Esophagus muscularis mucosa (tissue), 4 donors: ENCODE measurements around the gene ADGRA3. TPM values are rescaled to one million over a fixed set of nuclear protein-coding genes. Genes with fewer than 3 reads are reported as not detected.

Experiments
- DNase-seq: peaks from one replicate; pipeline ENCODE4 v3.0.0-alpha.2; 2017; ENCODE audit errors: extremely low spot score
- H3K27ac ChIP-seq, 4 donors: fragments of 200-600 bp; sonication (generic); replicated peaks in 1 of 4; 1 replicate in 3 of 4; 2 replicates in 1 of 4; pipeline ENCODE4 v1.5.1; 2016 to 2019; ENCODE audit warnings: mild to moderate bottlenecking in 1 of 4
- H3K27me3 ChIP-seq, 4 donors: fragments of 200-600 bp; sonication (generic); one replicate each; pipeline versions ENCODE4 v1.5.1 to v1.6.0; 2016 to 2019
- H3K36me3 ChIP-seq, 4 donors: fragments of 200-600 bp; sonication (generic); one replicate each; pipeline ENCODE4 v1.5.1; 2016 to 2019
- H3K4me1 ChIP-seq, 4 donors: fragments of 200-600 bp; sonication (generic); one replicate each; pipeline ENCODE4 v1.5.1; 2016 to 2019
- H3K4me3 ChIP-seq, 4 donors: fragments of 200-600 bp; sonication (generic); 1 replicate in 2 of 4; 2 replicates in 2 of 4; pipeline ENCODE4 v1.5.1; 2016 to 2019; ENCODE audit warnings: mild to moderate bottlenecking in 4 of 4, moderate library complexity in 1 of 4
- H3K9me3 ChIP-seq, 4 donors: fragments of 200-600 bp; sonication (generic); 1 replicate in 3 of 4; 2 replicates in 1 of 4; pipeline ENCODE4 v1.5.1; 2016 to 2019
- EP300 ChIP-seq: sonication (generic); formaldehyde crosslinking; IDR thresholded peaks from one replicate; pipeline ENCODE4 v1.6.1; 2017; ENCODE audit warnings: antibody characterized with exemption
- POLR2A ChIP-seq: fragments of 450-650 bp; IDR thresholded peaks from one replicate; pipeline ENCODE4 v1.6.1; 2017; ENCODE audit warnings: antibody characterized with exemption, moderate library complexity, mild to moderate bottlenecking, low read depth
- POLR2AphosphoS5 ChIP-seq, 2 donors: sonication (generic); formaldehyde crosslinking; IDR thresholded peaks; one replicate each; pipeline ENCODE4 v1.6.1; 2017; ENCODE audit warnings: antibody characterized with exemption in 2 of 2
- WGBS: methylation state at CpG from one replicate; pipeline ENCODE4 v1.1.5; 2018; 5-methylcytosine and 5-hydroxymethylcytosine counted together
- intact Hi-C: fragments of 100-400 bp; cut with DNase I; formaldehyde crosslinking; loops from one replicate; pipeline ENCODE4 v1.15.1; 2023
- total RNA-seq, 4 donors: library from RNA; depleted of rRNA; stranded (reverse); fragments of >200 nt; gene quantifications; one replicate each; pipeline versions ENCODE4 v1.1.0 to v1.2.1, GENCODE V29; 2016
- TF ChIP-seq, protein P1 (sequence below), 3 experiments: fragments of 200-600 bp in 2 of 3; fragments of 450-650 bp in 1 of 3; sonication (generic) in 2 of 3; IDR thresholded peaks; one replicate each; pipeline ENCODE4 v1.5.1; 2017 to 2019; ENCODE audit warnings: antibody characterized with exemption in 3 of 3, mild to moderate bottlenecking in 2 of 3, moderate library complexity in 1 of 3

Gene ADGRA3
- total RNA-seq, 4 donors from 2014 or later = 24.9 to 41.0 (median 35.3) TPM

DNA sequence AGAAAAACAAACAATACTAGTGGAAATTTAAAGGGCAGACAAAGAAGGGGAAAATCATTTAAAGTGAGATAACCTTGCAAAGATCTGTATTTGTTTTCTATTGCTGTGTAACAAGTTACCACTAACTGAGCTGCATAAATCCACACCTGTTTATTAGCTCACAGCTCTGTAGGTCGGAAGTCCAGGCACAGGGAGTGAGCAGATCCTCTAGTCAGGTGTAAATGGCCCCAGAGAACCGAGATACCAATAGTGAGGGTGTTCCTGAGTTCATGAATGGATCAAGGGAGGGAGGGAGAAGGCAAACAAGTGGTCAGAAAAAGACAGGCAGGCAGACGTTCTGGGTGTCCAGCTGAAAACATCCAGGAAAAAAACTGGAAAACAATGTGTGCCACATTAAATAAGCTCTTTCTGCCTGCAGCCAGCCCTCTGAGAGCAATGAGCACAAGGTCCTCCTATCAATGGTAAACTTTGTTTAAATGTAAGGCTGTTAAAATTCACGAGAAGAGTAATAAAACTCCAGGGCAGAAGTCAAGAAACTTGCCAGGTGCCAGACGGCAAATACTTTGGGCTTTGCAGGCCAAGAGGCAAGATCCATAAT lies 25.0 kb downstream of the ADGRA3 start:
- intact Hi-C loops = no loop called here
- DNase-seq = peak; percentile 50
- Histone ChIP-seq H3K4me3 (no peak overlapping the region), H3K36me3 (no peaks in the 10 kb centered on the region), H3K9me3 (no peaks in the 10 kb centered on the region), H3K27me3 (no peaks in the 10 kb centered on the region), H3K4me1 (peaks cover 4 to 20% (median 11%) of the 10 kb centered on the region in 4 donors), H3K27ac (no peak overlapping the region)
- TF ChIP-seq, protein P1, sequence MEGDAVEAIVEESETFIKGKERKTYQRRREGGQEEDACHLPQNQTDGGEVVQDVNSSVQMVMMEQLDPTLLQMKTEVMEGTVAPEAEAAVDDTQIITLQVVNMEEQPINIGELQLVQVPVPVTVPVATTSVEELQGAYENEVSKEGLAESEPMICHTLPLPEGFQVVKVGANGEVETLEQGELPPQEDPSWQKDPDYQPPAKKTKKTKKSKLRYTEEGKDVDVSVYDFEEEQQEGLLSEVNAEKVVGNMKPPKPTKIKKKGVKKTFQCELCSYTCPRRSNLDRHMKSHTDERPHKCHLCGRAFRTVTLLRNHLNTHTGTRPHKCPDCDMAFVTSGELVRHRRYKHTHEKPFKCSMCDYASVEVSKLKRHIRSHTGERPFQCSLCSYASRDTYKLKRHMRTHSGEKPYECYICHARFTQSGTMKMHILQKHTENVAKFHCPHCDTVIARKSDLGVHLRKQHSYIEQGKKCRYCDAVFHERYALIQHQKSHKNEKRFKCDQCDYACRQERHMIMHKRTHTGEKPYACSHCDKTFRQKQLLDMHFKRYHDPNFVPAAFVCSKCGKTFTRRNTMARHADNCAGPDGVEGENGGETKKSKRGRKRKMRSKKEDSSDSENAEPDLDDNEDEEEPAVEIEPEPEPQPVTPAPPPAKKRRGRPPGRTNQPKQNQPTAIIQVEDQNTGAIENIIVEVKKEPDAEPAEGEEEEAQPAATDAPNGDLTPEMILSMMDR (IDR thresholded peaks at IDR 0.05) = no peak
- TF ChIP-seq POLR2A (no peak), EP300 (no peak)
- WGBS = 82% methylated on average over 5 of the region's 5 CpGs

DNA sequence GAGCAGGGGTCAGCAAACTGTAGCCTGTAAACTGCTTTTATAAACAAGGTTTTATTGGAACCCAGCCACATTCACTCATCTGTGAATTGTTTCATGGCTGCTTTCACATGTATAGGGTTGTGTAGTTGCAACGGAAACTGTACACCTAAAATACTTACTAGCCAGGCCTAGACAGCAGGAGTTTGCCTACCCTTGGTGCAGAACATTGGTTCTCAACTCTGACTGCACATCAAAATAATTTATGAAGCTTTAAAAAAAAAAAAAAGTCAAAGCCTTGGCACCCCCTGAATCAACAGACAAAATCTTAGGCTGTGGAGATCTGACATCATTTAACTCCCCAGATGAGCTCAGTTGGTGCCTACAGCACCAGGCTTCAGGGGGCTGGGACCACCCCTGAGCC lies 27.8 kb downstream of the ADGRA3 start:
- H3K36me3 ChIP-seq = no peaks in the 10 kb centered on the region
- WGBS = 92% methylated on average over 1 of the region's 1 CpG
- H3K9me3 ChIP-seq = no peaks in the 10 kb centered on the region
- no peak overlapping the region for H3K4me3 ChIP-seq
- intact Hi-C loops = no loop called here
- no peak overlapping the region for H3K27ac ChIP-seq
- peaks cover 6 to 43% (median 25%) of the 10 kb centered on the region in 4 donors for H3K4me1 ChIP-seq
- peak; percentile 12 for DNase-seq
- H3K27me3 ChIP-seq = no peaks in the 10 kb centered on the region
- TF ChIP-seq POLR2AphosphoS5 (IDR thresholded peaks at IDR 0.05) (no peak), EP300 (no peak), POLR2A (no peak)
- TF ChIP-seq, protein P1 (IDR thresholded peaks at IDR 0.05) = no peak

DNA sequence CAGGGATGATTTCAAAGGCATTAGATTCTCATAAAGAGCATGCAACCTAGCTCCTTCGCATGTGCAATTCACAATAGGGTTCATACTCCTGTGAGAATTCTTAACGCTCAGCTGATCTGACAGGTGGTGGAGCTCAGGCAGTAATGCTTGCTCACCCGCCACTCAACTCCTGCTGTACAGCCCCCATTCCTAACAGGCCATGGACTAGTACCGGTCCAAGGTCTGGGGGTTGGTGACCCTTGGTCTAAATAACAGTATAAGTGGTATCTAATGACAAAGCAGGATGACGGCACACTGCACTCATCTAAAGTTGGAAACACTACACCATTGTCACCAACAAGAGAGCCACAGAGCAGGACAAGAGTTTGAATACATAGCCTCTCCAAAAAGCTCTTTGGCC lies 28.5 kb downstream of the ADGRA3 start:
- peaks cover 6 to 51% (median 28%) of the 10 kb centered on the region in 4 donors for H3K4me1 ChIP-seq
- TF ChIP-seq POLR2A = no peak
- TF ChIP-seq POLR2AphosphoS5 (IDR thresholded peaks at IDR 0.05) = no peak
- TF ChIP-seq, protein P1 (IDR thresholded peaks at IDR 0.05) = no peak
- no peak for TF ChIP-seq EP300
- no peaks in the 10 kb centered on the region for H3K9me3 ChIP-seq
- intact Hi-C loops = no loop called here
- no peaks in the 10 kb centered on the region for H3K27me3 ChIP-seq
- H3K27ac ChIP-seq = no peak overlapping the region
- 93% methylated on average over 5 of the region's 5 CpGs for WGBS
- no peak overlapping the region for H3K4me3 ChIP-seq
- DNase-seq = peak; percentile 39
- H3K36me3 ChIP-seq = no peaks in the 10 kb centered on the region

DNA sequence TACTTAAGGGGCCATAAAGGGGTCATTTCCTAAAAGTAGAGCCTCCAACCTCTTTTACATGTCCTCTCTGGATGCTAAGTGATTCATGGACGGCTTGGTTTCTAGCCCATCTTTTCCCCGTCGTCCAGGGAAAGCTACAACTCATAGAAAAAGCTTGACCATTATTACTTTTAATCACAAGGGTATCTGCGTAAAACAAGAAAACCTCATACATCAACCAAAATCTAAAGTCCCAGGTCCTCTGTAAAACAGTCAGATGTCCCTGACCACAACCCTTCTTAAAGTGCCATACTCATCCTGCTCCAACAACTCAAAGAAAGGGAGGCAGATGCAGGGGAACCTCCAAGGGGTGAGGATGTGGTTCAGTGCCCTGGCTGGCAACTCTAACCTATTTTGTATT lies 29.6 kb downstream of the ADGRA3 start:
- Histone ChIP-seq H3K4me3 (no peak overlapping the region), H3K27me3 (no peaks in the 10 kb centered on the region), H3K36me3 (no peaks in the 10 kb centered on the region), H3K27ac (peak overlapping the region in 1 of 4 donors; percentile 6), H3K9me3 (no peaks in the 10 kb centered on the region), H3K4me1 (peaks cover 6 to 51% (median 28%) of the 10 kb centered on the region in 4 donors)
- no peak for DNase-seq
- 67% methylated on average over 4 of the region's 4 CpGs for WGBS
- TF ChIP-seq POLR2AphosphoS5 (IDR thresholded peaks at IDR 0.05) = no peak
- no peak for TF ChIP-seq EP300
- TF ChIP-seq POLR2A = no peak
- TF ChIP-seq, protein P1 (IDR thresholded peaks at IDR 0.05) = no peak
- intact Hi-C loops = no loop called here

DNA sequence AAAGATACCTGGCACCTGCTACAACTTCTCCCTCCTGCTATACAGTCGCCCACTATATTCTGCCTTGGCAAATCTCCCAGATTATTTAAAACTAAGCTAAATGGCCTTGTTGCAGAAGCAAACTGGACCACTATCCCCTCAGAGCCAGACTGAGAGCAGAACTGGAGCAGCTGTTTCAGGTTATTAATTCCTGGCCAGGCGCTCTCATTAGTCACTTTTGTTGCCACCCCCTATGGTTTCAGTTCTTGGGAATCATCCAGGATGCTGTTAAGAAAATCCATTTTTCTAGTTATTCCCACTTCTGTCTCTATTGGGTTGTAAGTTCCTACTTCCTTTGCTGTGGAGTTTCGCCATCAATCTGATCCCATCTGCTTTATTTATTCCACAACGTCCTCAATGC lies 30.1 kb downstream of the ADGRA3 start:
- Histone ChIP-seq H3K4me1 (peaks cover 10 to 52% (median 30%) of the 10 kb centered on the region in 4 donors), H3K4me3 (no peak overlapping the region), H3K9me3 (no peaks in the 10 kb centered on the region), H3K36me3 (no peaks in the 10 kb centered on the region), H3K27me3 (no peaks in the 10 kb centered on the region), H3K27ac (no peak overlapping the region)
- WGBS = 41% methylated on average over 4 of the region's 4 CpGs
- TF ChIP-seq EP300 = no peak
- TF ChIP-seq POLR2AphosphoS5 (IDR thresholded peaks at IDR 0.05) = no peak
- TF ChIP-seq, protein P1 (IDR thresholded peaks at IDR 0.05) = no peak
- no peak for TF ChIP-seq POLR2A
- intact Hi-C loops = no loop called here
- peak; percentile 60 for DNase-seq
